PC-3 (cell line): ENCODE measurements around the gene CFC1B.
"Not testable (repeated sequence)": the region's sequence is repeated elsewhere in the genome, so short reads cannot be mapped to it uniquely, and the experiment has no call there.

Source experiments
- EZH2 ChIP-seq: fragments of 300-600 bp; sonication (generic); IDR thresholded peaks from one replicate; pipeline ENCODE4 v1.6.1; 2017; ENCODE audit warnings: antibody characterized with exemption, mild to moderate bottlenecking, low read length; ENCODE audit not compliant: unreplicated experiment
- EZH2phosphoT487 ChIP-seq: fragments of 300-600 bp; sonication (generic); IDR thresholded peaks from 2 replicates; pipeline ENCODE4 v1.6.1; 2018; ENCODE audit warnings: mild to moderate bottlenecking, antibody characterized with exemption, low read length, borderline replicate concordance
- TF ChIP-seq, protein P1 (sequence below): fragments of 300-600 bp; sonication (generic); conservative IDR thresholded peaks from 2 replicates; pipeline ENCODE4 v1.5.1; 2017; ENCODE audit warnings: antibody characterized with exemption, low read depth, mild to moderate bottlenecking, low read length

DNA sequence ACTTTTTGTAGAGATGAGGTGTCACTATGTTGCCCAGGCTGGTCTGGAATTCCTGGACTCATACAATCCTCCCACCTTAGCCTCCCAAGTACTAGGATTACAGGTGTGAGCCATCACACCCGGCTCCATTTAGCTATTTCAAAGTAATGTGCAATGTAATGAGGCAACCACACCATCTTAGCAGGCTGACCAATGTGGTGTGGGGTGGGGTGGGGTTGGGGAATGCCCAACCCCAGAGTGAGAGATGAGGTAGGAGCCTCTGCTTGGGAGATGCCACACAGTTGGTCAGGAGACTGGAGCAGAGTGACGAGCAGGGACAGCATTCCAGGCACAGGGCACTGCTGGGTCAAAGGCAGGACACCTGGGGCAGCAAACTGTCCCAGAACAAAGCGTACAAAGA is 27.4 kb downstream of the CFC1B start:
- TF ChIP-seq, protein P1, sequence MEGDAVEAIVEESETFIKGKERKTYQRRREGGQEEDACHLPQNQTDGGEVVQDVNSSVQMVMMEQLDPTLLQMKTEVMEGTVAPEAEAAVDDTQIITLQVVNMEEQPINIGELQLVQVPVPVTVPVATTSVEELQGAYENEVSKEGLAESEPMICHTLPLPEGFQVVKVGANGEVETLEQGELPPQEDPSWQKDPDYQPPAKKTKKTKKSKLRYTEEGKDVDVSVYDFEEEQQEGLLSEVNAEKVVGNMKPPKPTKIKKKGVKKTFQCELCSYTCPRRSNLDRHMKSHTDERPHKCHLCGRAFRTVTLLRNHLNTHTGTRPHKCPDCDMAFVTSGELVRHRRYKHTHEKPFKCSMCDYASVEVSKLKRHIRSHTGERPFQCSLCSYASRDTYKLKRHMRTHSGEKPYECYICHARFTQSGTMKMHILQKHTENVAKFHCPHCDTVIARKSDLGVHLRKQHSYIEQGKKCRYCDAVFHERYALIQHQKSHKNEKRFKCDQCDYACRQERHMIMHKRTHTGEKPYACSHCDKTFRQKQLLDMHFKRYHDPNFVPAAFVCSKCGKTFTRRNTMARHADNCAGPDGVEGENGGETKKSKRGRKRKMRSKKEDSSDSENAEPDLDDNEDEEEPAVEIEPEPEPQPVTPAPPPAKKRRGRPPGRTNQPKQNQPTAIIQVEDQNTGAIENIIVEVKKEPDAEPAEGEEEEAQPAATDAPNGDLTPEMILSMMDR: not testable (repeated sequence)
- TF ChIP-seq EZH2, EZH2phosphoT487: not testable (repeated sequence)
